D721Med (cell line): Measurements from ENCODE around the gene NAT9.

Experiments
- DNase-seq: peaks from one replicate; pipeline ENCODE4 v3.0.0; 2011; ENCODE audit warnings: low spot score; ENCODE audit not compliant: insufficient read length
- FAIRE-seq: peaks from 2 replicates; lab custom pipeline; 2011; peaks lifted over from hg19 to GRCh38; lab: Jason Lieb, UNC
- TF ChIP-seq, protein P1 (sequence below): IDR thresholded peaks from 2 replicates; pipeline ENCODE4 v1.5.1; 2012; ENCODE audit warnings: mild to moderate bottlenecking, control low read depth; ENCODE audit not compliant: insufficient read depth; ENCODE audit errors: missing control alignments

NAT9 gene

DNA sequence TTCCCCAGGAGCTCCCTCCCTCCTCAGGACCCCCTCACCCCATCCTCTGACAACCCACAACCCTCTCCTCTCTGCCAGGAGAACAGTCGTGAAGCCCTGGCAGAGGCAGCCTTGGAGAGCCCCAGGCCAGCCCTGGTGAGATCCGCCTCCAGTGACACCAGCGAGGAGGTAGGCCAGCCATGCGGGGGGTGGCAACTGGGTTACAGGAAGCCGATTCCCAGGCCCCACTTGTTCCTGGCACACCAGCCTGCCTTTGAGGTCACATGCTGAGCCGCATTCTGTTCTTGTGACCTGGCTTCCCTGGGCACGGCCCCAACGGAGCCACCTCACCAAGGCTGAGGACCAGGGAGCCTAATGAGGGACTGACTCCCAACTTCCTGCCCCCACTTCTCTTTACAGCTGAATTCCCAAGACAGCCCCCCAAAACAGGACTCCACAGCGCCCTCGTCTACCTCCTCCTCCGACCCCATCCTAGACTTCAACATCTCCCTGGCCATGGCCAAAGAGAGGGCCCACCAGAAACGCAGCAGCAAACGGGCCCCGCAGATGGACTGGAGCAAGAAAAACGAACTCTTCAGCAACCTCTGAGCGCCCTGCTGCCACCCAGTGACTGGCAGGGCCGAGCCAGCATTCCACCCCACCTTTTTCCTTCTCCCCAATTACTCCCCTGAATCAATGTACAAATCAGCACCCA, 7.9 kb downstream of the NAT9 start:
- FAIRE-seq (no peak), DNase-seq (no peak)
- TF ChIP-seq, protein P1, sequence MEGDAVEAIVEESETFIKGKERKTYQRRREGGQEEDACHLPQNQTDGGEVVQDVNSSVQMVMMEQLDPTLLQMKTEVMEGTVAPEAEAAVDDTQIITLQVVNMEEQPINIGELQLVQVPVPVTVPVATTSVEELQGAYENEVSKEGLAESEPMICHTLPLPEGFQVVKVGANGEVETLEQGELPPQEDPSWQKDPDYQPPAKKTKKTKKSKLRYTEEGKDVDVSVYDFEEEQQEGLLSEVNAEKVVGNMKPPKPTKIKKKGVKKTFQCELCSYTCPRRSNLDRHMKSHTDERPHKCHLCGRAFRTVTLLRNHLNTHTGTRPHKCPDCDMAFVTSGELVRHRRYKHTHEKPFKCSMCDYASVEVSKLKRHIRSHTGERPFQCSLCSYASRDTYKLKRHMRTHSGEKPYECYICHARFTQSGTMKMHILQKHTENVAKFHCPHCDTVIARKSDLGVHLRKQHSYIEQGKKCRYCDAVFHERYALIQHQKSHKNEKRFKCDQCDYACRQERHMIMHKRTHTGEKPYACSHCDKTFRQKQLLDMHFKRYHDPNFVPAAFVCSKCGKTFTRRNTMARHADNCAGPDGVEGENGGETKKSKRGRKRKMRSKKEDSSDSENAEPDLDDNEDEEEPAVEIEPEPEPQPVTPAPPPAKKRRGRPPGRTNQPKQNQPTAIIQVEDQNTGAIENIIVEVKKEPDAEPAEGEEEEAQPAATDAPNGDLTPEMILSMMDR = no peak

DNA sequence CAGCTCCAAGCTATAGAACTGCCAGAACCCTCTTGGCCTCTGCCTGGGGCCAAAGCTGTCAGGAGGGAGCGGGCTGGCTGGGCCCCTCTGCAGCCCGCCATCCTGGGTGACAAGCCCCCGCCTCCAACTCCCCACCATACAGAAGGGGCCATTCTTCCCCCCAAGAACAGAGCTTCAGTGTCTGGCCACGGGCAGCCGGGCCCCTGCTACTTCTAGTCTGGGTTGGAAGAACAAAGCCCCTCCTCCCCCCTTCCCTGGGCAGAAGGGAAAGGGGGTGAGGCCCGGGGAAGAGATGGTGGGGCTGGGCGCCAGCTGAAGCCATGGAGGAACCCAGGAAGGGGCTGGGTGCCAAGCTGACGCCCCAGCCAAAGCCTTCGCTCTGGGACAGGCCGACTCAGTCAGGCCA, 9.0 kb downstream of the NAT9 start:
- DNase-seq (no peak), FAIRE-seq (no peak)
- TF ChIP-seq, protein P1 = no peak

DNA sequence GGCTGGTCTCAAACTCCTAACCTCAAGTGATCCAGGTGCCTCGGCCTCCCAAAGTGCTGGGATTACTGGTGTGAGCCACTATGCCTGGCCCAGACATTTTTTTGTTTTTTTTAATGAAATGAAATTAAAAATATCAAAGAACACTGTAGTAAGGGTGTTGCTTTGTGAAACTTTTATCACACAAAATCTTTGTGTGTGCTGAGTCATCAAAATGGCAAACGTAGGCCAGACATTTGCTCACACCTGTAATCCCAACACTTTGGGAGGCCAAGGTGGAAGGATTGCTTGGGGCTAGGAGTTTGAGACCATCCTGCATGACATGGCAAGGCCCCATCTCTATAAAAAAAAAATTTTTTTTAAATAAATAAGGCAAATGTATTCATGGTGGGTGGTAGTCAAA, 9.7 kb downstream of the NAT9 start:
- TF ChIP-seq, protein P1 = no peak

DNA sequence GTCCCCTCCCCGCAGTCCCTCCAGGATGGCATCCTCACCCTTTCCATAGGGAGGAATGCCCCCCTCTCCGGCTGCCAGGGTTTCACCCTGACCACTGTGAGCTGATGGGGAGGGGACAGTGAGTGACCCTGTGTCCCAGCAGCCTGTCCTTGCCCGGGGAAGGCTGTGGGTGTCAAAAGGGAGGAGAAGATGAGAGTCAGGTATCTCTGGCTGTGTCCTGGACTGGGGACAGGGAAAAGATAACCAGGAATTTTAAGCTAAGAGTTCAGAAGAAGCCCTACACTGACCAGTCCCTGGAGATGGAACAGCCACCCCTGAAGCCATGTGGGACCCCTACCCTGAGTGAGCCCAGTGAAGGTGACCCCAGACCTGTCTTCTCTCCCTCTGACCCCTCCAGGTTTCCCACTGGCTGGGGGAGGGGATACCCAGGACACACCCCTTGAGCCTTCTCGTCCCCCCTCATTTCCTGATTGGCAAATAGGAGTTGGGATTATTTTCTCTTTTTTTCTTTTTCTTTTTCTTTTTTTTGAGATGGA, 11.3 kb downstream of the NAT9 start:
- FAIRE-seq (no peak), DNase-seq (no peak)
- TF ChIP-seq, protein P1 = no peak

More for the DNA sequence above, 9.7 kb downstream of the NAT9 start:
- DNase-seq = no peak
- no peak for FAIRE-seq

DNA sequence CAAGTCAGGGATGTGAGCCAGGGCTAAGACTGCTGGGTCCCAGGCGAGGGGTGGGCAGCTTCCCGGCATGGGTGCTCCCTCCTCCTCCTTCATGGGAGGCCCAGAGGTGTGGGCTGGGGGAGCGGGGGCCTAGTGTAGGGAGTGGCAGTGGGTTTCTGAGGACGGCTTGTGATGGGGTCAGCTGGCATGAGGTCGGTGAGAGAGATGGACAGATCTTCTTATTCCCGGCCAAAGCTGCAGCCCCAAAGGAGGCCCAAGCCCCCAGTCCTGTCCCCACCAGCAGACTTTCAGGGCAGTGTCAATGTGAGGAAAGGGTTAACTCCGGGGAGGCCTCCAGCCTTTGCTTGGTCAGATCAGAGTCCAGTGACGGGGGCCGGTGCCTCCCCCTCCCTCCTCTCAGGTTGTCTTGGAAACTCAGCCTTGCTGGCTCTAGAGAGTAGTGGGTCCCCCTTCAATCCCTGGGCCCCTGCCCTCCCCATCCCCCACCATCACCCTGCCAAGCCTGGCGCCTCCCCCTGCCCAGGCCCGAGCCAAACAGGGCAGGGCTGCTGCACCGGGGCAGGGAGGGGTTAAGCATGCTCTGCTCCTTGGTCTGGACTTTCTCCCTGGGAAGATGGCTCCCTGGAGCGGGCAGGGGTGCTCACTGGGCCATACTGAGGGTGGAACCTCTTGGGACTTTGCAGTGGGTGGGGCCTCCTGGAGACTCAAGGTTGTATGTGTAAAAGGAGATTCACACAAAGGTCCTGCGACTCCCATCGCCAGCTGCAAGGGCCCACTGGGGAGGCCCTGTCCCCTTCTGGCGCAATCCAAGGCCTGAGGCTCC, 12.4 kb downstream of the NAT9 start:
- FAIRE-seq (no peak), DNase-seq (no peak)
- TF ChIP-seq, protein P1 = no peak

DNA sequence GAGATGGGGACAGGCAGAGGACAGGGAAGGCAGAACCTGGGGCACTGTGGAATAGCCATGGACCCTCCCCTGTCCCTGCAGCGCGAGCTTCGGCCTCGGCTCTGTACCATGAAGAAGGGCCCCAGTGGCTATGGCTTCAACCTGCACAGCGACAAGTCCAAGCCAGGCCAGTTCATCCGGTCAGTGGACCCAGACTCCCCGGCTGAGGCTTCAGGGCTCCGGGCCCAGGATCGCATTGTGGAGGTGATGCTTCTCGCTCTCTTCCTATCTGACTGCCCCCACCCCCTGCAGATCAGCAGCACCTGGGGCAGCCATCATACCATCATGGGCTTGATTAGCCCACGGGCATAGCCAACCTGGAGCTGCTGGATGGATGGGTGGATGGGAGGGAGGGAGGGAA, 14.2 kb downstream of the NAT9 start:
- DNase-seq = no peak
- no peak for FAIRE-seq
- TF ChIP-seq, protein P1 = no peak
